ENCODE measurements around the gene ZNF436. TPM values are rescaled to one million over a fixed set of nuclear protein-coding genes. Genes with fewer than 3 reads are reported as not detected.

Gene ZNF436
- total RNA-seq, 1 donor from 2014 or later, result 29.0 TPM

GRCh38 chr1:23402286-23403037, 32.8 kb upstream of the ZNF436 start:
- TF ChIP-seq CTCF (IDR thresholded peaks at IDR 0.05; ENCODE audit: insufficient read depth, low read length, severe bottlenecking), result no peak
- Histone ChIP-seq H3K4me3 (ENCODE audit: low read depth, low read length) (no peak overlapping the region), H3K36me3 (ENCODE audit: control insufficient read depth, insufficient read depth, low read length) (no peaks in the 10 kb centered on the region), H3K27me3 (ENCODE audit: control insufficient read depth, insufficient read depth, low read length) (no peaks in the 10 kb centered on the region)
- FAIRE-seq (no peak), DNase-seq (ENCODE audit: low read depth) (peak; percentile 64)

GRCh38 chr1:23401313-23401712, 31.7 kb upstream of the ZNF436 start:
- no peak for FAIRE-seq
- DNase-seq (ENCODE audit: low read depth), result no peak
- Histone ChIP-seq H3K4me3 (ENCODE audit: low read depth, low read length) (no peak overlapping the region), H3K27me3 (ENCODE audit: control insufficient read depth, insufficient read depth, low read length) (no peaks in the 10 kb centered on the region), H3K36me3 (ENCODE audit: control insufficient read depth, insufficient read depth, low read length) (no peaks in the 10 kb centered on the region)
- no peak for TF ChIP-seq CTCF (IDR thresholded peaks at IDR 0.05; ENCODE audit: insufficient read depth, low read length, severe bottlenecking)

- FAIRE-seq, result no peak
These were observed 30.9 kb upstream of the ZNF436 start for GRCh38 chr1:23400324-23401114.

GRCh38 chr1:23399229-23399628, 29.6 kb upstream of the ZNF436 start:
- no peak for FAIRE-seq
- Histone ChIP-seq H3K36me3 (ENCODE audit: control insufficient read depth, insufficient read depth, low read length) (no peaks in the 10 kb centered on the region), H3K27me3 (ENCODE audit: control insufficient read depth, insufficient read depth, low read length) (no peaks in the 10 kb centered on the region), H3K4me3 (ENCODE audit: low read depth, low read length) (no peak overlapping the region)
- DNase-seq (ENCODE audit: low read depth), result no peak
- TF ChIP-seq CTCF (IDR thresholded peaks at IDR 0.05; ENCODE audit: insufficient read depth, low read length, severe bottlenecking), result no peak

More at GRCh38 chr1:23400324-23401114, 30.9 kb upstream of the ZNF436 start:
- Histone ChIP-seq H3K36me3 (ENCODE audit: control insufficient read depth, insufficient read depth, low read length) (no peaks in the 10 kb centered on the region), H3K4me3 (ENCODE audit: low read depth, low read length) (no peak overlapping the region), H3K27me3 (ENCODE audit: control insufficient read depth, insufficient read depth, low read length) (no peaks in the 10 kb centered on the region)
- no peak for DNase-seq (ENCODE audit: low read depth)
- TF ChIP-seq CTCF (IDR thresholded peaks at IDR 0.05; ENCODE audit: insufficient read depth, low read length, severe bottlenecking), result no peak

- no peak for TF ChIP-seq CTCF (IDR thresholded peaks at IDR 0.05; ENCODE audit: insufficient read depth, low read length, severe bottlenecking)
- FAIRE-seq, result no peak
These were observed 28.3 kb upstream of the ZNF436 start for GRCh38 chr1:23397908-23398307.

More at GRCh38 chr1:23397908-23398307, 28.3 kb upstream of the ZNF436 start:
- DNase-seq (ENCODE audit: low read depth), result no peak
- Histone ChIP-seq H3K4me3 (ENCODE audit: low read depth, low read length) (no peak overlapping the region), H3K36me3 (ENCODE audit: control insufficient read depth, insufficient read depth, low read length) (no peaks in the 10 kb centered on the region), H3K27me3 (ENCODE audit: control insufficient read depth, insufficient read depth, low read length) (no peaks in the 10 kb centered on the region)

Measured in bronchial epithelial cell (primary cell).